HCT116 (cell line): ENCODE data around the gene CLN5. TPM values are rescaled to one million over a fixed set of nuclear protein-coding genes. Genes with fewer than 3 reads are reported as not detected.

Experiments
- ATAC-seq: fragments of 200-7000 bp; cut with Tn5 transposase; 2 replicates; pipeline ENCODE4 v1.9.1; 2020; ENCODE audit warnings: mild to moderate bottlenecking, moderate library complexity
- BruUV-seq: library from RNA; stranded (reverse); fragments of 400-500 nt; replicated peaks from 2 replicates; lab custom pipeline; 2021; lab: Mats Ljungman, UMichigan
- CTCF ChIA-PET: fragments of 300-600 bp; sonication (Branson Sonifier 250); formaldehyde crosslinking; loops from one replicate; lab custom pipeline; 2021; ENCODE audit warnings: antibody characterized with exemption; lab: Charles Lee
- POLR2A ChIA-PET: fragments of 300-600, 350-600 bp; sonication (Branson Sonifier 250); formaldehyde crosslinking; loops from one replicate; lab custom pipeline; 2021; ENCODE audit warnings: antibody characterized with exemption; lab: Charles Lee
- RAD21 ChIA-PET, 2 experiments: fragments of 300-600 bp; sonication (Branson Sonifier 250); formaldehyde crosslinking; loops; one replicate each; lab custom pipeline; 2023; ENCODE audit warnings: low total read pairs in 2 of 2; ENCODE audit not compliant: uncharacterized antibody in 2 of 2, unreplicated experiment in 2 of 2, low non-redundant PET in 1 of 2; lab: Charles Lee
- DNase-seq: peaks from one replicate; pipeline ENCODE4 v3.0.0-alpha.2; 2010; ENCODE audit warnings: low read depth, low spot score
- H2AFZ ChIP-seq: fragments of 200-600 bp; shearing (Covaris generic), sonication (generic); 2 replicates; pipeline ENCODE4 v1.6.1; 2017; ENCODE audit warnings: low read depth, mixed run types, mixed read lengths, antibody characterized with exemption, low read length; ENCODE audit not compliant: poor library complexity, severe bottlenecking
- H3K27ac ChIP-seq: 2 replicates; pipeline ENCODE4 v1.5.1; 2012; ENCODE audit warnings: low read depth, low read length
- H3K27me3 ChIP-seq: fragments of 200-600 bp; sonication (generic); 2 replicates; pipeline ENCODE4 v1.6.1; 2016; ENCODE audit warnings: mixed run types, low read length, mixed read lengths; ENCODE audit not compliant: insufficient read depth
- H3K36me3 ChIP-seq, 2 experiments: fragments of 200-500 bp in 1 of 2; fragments of 200-600 bp in 1 of 2; sonication (Bioruptor generic) in 1 of 2; sonication (generic) in 1 of 2; 2 replicates each; pipeline versions ENCODE4 v1.5.1 to v1.6.1; 2014 to 2016; ENCODE audit warnings: low read length in 2 of 2, inconsistent platforms in 1 of 2, mixed read lengths in 1 of 2, mixed run types in 1 of 2; ENCODE audit not compliant: insufficient read depth in 2 of 2, control insufficient read depth in 1 of 2
- H3K4me1 ChIP-seq, 2 experiments: fragments of 200-600 bp in 1 of 2; sonication (generic) in 1 of 2; 2 replicates each; pipeline versions ENCODE4 v1.5.1 to v1.6.1; 2012 to 2017; ENCODE audit warnings: low read length in 2 of 2, inconsistent platforms in 1 of 2, mild to moderate bottlenecking in 1 of 2, mixed read lengths in 1 of 2, mixed run types in 1 of 2, moderate library complexity in 1 of 2; ENCODE audit not compliant: insufficient read depth in 2 of 2, control insufficient read depth in 1 of 2
- H3K4me2 ChIP-seq: fragments of 200-600 bp; sonication (generic); 2 replicates; pipeline ENCODE4 v1.6.1; 2017; ENCODE audit warnings: mixed run types, low read length, mixed read lengths
- H3K4me3 ChIP-seq, 2 experiments: fragments of 200-600 bp in 1 of 2; sonication (generic) in 1 of 2; replicated peaks in 1 of 2; 2 replicates each; pipeline ENCODE4 v1.5.1; 2011 to 2016; ENCODE audit warnings: low read length in 2 of 2, control low read depth in 1 of 2, low read depth in 1 of 2, mild to moderate bottlenecking in 1 of 2, mixed read lengths in 1 of 2, mixed run types in 1 of 2
- H3K79me2 ChIP-seq: fragments of 200-600 bp; sonication (generic); 2 replicates; pipeline ENCODE4 v1.6.1; 2017; ENCODE audit warnings: mild to moderate bottlenecking, mixed run types, low read length, moderate library complexity, mixed read lengths; ENCODE audit not compliant: insufficient read depth
- H3K9ac ChIP-seq: fragments of 200-600 bp; sonication (generic); 2 replicates; pipeline ENCODE4 v1.6.1; 2016; ENCODE audit warnings: low read length, mixed read lengths
- H3K9me2 ChIP-seq: fragments of 200-600 bp; sonication (generic), shearing (Covaris generic); 2 replicates; pipeline ENCODE4 v1.6.1; 2017; ENCODE audit warnings: mixed run types, mild to moderate bottlenecking, moderate library complexity; ENCODE audit not compliant: insufficient read depth
- H3K9me3 ChIP-seq, 2 experiments: fragments of 200-500 bp in 1 of 2; fragments of 200-600 bp in 1 of 2; sonication (Bioruptor generic) in 1 of 2; sonication (generic) in 1 of 2; 2 replicates each; pipeline ENCODE4 v1.6.1; 2014 to 2017; ENCODE audit warnings: low read length in 2 of 2, mixed read lengths in 2 of 2, inconsistent platforms in 1 of 2, low read depth in 1 of 2, mild to moderate bottlenecking in 1 of 2, mixed run types in 1 of 2, moderate library complexity in 1 of 2; ENCODE audit not compliant: control insufficient read depth in 1 of 2, insufficient read depth in 1 of 2
- H4K20me1 ChIP-seq: fragments of 200-600 bp; sonication (generic), shearing (Covaris generic); 2 replicates; pipeline ENCODE4 v1.6.1; 2017; ENCODE audit warnings: mixed run types, mild to moderate bottlenecking, moderate library complexity; ENCODE audit not compliant: insufficient read depth
- ATF3 ChIP-seq: IDR thresholded peaks from 2 replicates; pipeline ENCODE4 v1.6.1; 2012
- CBX3 ChIP-seq: IDR thresholded peaks from 2 replicates; pipeline ENCODE4 v1.6.1; 2012; ENCODE audit warnings: low read depth
- CEBPB ChIP-seq: IDR thresholded peaks from 2 replicates; pipeline ENCODE4 v1.6.1; 2012; ENCODE audit warnings: low read depth
- CTCF ChIP-seq, 3 experiments: fragments of 200-600 bp in 1 of 3; sonication (generic) in 1 of 3; IDR thresholded peaks in 2 of 3; conservative IDR thresholded peaks in 1 of 3; 2 replicates each; pipeline ENCODE4 v1.5.1; 2012 to 2017; ENCODE audit warnings: low read depth in 2 of 3, low read length in 2 of 3, antibody characterized with exemption in 1 of 3, borderline replicate concordance in 1 of 3, control low read depth in 1 of 3, mild to moderate bottlenecking in 1 of 3, mixed read lengths in 1 of 3, mixed run types in 1 of 3, moderate library complexity in 1 of 3; ENCODE audit not compliant: insufficient read depth in 1 of 3
- ELF1 ChIP-seq: IDR thresholded peaks from 2 replicates; pipeline ENCODE4 v1.6.1; 2012; ENCODE audit warnings: low read depth, borderline replicate concordance
- EZH2 ChIP-seq: fragments of 200-600 bp; sonication (generic); IDR thresholded peaks from 2 replicates; pipeline ENCODE4 v1.6.1; 2017; ENCODE audit warnings: antibody characterized with exemption, mixed run types
- FOSL1 ChIP-seq: IDR thresholded peaks from 2 replicates; pipeline ENCODE4 v1.6.1; 2012; ENCODE audit warnings: low read depth
- JUND ChIP-seq: IDR thresholded peaks from 2 replicates; pipeline ENCODE4 v1.6.1; 2012
- POLR2A ChIP-seq: IDR thresholded peaks from 2 replicates; pipeline ENCODE4 v1.7.0; 2011; ENCODE audit warnings: borderline replicate concordance; ENCODE audit not compliant: insufficient read depth, insufficient read length; ENCODE audit errors: extremely low read depth
- RAD21 ChIP-seq: IDR thresholded peaks from 2 replicates; pipeline ENCODE4 v1.6.1; 2012; ENCODE audit warnings: low read depth, mild to moderate bottlenecking
- SRF ChIP-seq: IDR thresholded peaks from 2 replicates; pipeline ENCODE4 v1.6.1; 2012; ENCODE audit warnings: low read depth
- TCF7L2 ChIP-seq: IDR thresholded peaks from 2 replicates; pipeline ENCODE4 v1.7.0; 2011; ENCODE audit warnings: borderline replicate concordance, inconsistent platforms; ENCODE audit not compliant: insufficient read depth, insufficient read length; ENCODE audit errors: extremely low read depth
- ZFX ChIP-seq: fragments of 450-650 bp; IDR thresholded peaks from 2 replicates; pipeline ENCODE4 v1.6.1; 2017
- ZNF274 ChIP-seq: fragments of 200-500 bp; sonication (Bioruptor generic); IDR thresholded peaks from 2 replicates; pipeline ENCODE4 v1.6.1; 2014; ENCODE audit warnings: mild to moderate bottlenecking, low read depth, low read length, inconsistent platforms
- intact Hi-C: fragments of 100-400 bp; cut with micrococcal nuclease; formaldehyde crosslinking; loops from 2 replicates; pipeline ENCODE4 v1.10.0; 2022
- total RNA-seq: library from RNA; stranded (reverse); gene quantifications from one replicate; pipeline ENCODE4 v1.2.1, GENCODE V29; 2021; ENCODE audit not compliant: unreplicated experiment
- TF ChIP-seq, protein P1 (sequence below): IDR thresholded peaks from 2 replicates; pipeline ENCODE4 v1.6.1; 2012

Gene CLN5
- total RNA-seq, 1 experiment from 2014 or later = 21.4 TPM

- no peaks in the 10 kb centered on the region for H3K79me2 ChIP-seq
- no peak overlapping the region for H3K4me2 ChIP-seq
- RAD21 ChIA-PET = no interaction called here
- ATAC-seq (no peak), DNase-seq (no peak)
- no peaks in the 10 kb centered on the region for H3K4me1 ChIP-seq
- CTCF ChIA-PET = interaction anchor here (0.8 kb wide), 1 partner anchor 10 kb away, joined by 3 read pairs; no protein-coding TSS in a partner anchor
- intact Hi-C loops = no loop called here
- POLR2A ChIA-PET = no interaction called here
- no peak overlapping the region for H2AFZ ChIP-seq
- H3K9me2 ChIP-seq = no peaks in the 10 kb centered on the region
- BruUV-seq = no TSS peak
- H3K9ac ChIP-seq = no peak overlapping the region
- no peak overlapping the region for H3K4me3 ChIP-seq
- H3K27me3 ChIP-seq = no peaks in the 10 kb centered on the region
- TF ChIP-seq SRF = no peak
- TF ChIP-seq, protein P1, sequence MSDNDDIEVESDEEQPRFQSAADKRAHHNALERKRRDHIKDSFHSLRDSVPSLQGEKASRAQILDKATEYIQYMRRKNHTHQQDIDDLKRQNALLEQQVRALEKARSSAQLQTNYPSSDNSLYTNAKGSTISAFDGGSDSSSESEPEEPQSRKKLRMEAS = no peak
- TF ChIP-seq JUND = no peak
- no peak for TF ChIP-seq FOSL1
- no peak for TF ChIP-seq CEBPB
- no peak for TF ChIP-seq CBX3
- peak; percentile 14 for TF ChIP-seq TCF7L2
- no peak for TF ChIP-seq RAD21
- H4K20me1 ChIP-seq = no peaks in the 10 kb centered on the region
- no peaks in the 10 kb centered on the region for H3K9me3 ChIP-seq
- H3K27ac ChIP-seq = no peak overlapping the region
- H3K36me3 ChIP-seq = no peaks in the 10 kb centered on the region
Measured at GRCh38 chr13:76969488-76970365, 22.2 kb upstream of the CLN5 start.

DNA sequence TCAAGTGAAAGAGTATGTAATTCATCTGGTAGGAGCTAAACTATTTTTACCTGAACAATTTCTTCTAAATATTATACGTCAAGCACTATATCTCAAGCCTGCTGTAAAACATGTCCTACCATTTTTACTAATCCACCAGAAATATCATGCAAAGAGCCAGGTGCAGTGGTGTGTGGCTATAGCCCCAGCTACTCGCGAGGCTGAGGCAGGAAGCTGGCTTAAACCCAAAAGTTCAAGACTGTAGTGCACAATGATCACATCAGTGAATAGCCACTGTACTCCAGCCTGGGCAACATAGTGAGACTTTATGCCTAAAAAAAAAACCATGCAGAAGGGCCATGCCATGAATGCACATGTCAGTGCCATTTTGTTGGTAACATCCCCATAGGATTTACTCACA is 20.7 kb upstream of the CLN5 start:
- Histone ChIP-seq H2AFZ (no peak overlapping the region), H3K4me3 (no peak overlapping the region), H3K79me2 (no peaks in the 10 kb centered on the region), H3K4me1 (no peaks in the 10 kb centered on the region), H3K9me3 (no peaks in the 10 kb centered on the region), H3K9ac (no peak overlapping the region), H3K36me3 (no peaks in the 10 kb centered on the region), H3K9me2 (no peaks in the 10 kb centered on the region), H3K27me3 (no peaks in the 10 kb centered on the region), H3K27ac (no peak overlapping the region), H3K4me2 (no peak overlapping the region), H4K20me1 (no peaks in the 10 kb centered on the region)
- RAD21 ChIA-PET = no interaction called here
- BruUV-seq = no TSS peak
- POLR2A ChIA-PET = no interaction called here
- ATAC-seq (no peak), DNase-seq (no peak)
- intact Hi-C loops = no loop called here
- CTCF ChIA-PET = interaction anchor here (0.8 kb wide), 1 partner anchor 31 kb away, joined by 3 read pairs; no protein-coding TSS in a partner anchor
- TF ChIP-seq, protein P1 = no peak
- no peak for TF ChIP-seq TCF7L2
- no peak for TF ChIP-seq CEBPB
- no peak for TF ChIP-seq ATF3
- TF ChIP-seq JUND = no peak
- TF ChIP-seq POLR2A = no peak
- TF ChIP-seq RAD21 = no peak
- TF ChIP-seq CTCF (IDR thresholded peaks at IDR 0.05 in 2 of 3, conservative IDR thresholded peaks at IDR 0.05 in 1 of 3; ENCODE audit: borderline replicate concordance in 1 of 3, insufficient read depth in 1 of 3, low read depth in 2 of 3, low read length in 2 of 3) = no peak
- TF ChIP-seq ZFX = no peak
- no peak for TF ChIP-seq EZH2
- TF ChIP-seq ELF1 = no peak
- TF ChIP-seq ZNF274 = no peak
